Pancreas (tissue), 10 donors: ENCODE results near the gene TEX13B. TPM values are rescaled to one million over a fixed set of nuclear protein-coding genes. Genes with fewer than 3 reads are reported as not detected.

ENCODE experiments used
- ATAC-seq, 4 donors: fragments of 200-7000 bp; cut with Tn5 transposase; one replicate each; pipeline versions ENCODE4 v1.8.0 to v1.9.1; 2020; ENCODE audit warnings: mild to moderate bottlenecking in 4 of 4, moderate library complexity in 4 of 4
- DNase-seq, 6 donors: peaks; one replicate each; pipeline ENCODE4 v3.0.0-alpha.2; 2020
- FAIRE-seq: peaks from 2 replicates; lab custom pipeline; 2012; peaks lifted over from hg19 to GRCh38; lab: Jason Lieb, UNC
- H3K27ac ChIP-seq, 4 donors: fragments of 200-600 bp; sonication (generic); 1 replicate in 3 of 4; 2 replicates in 1 of 4; pipeline versions ENCODE4 v1.5.0 to v1.8.0; 2020
- H3K27me3 ChIP-seq, 4 donors: fragments of 200-600 bp; one replicate each; pipeline ENCODE4 v1.8.0; 2021
- H3K36me3 ChIP-seq, 3 donors: fragments of 200-600 bp; sonication (generic) in 1 of 3; one replicate each; pipeline versions ENCODE4 v1.5.0 to v1.8.0; 2020 to 2021
- H3K4me1 ChIP-seq, 3 donors: fragments of 200-600 bp; one replicate each; pipeline ENCODE4 v1.8.0; 2021
- H3K4me3 ChIP-seq, 4 donors: fragments of 200-600 bp; sonication (generic) in 2 of 4; one replicate each; pipeline versions ENCODE4 v1.5.0 to v1.8.0; 2020 to 2021
- H3K9me3 ChIP-seq, 4 donors: fragments of 200-600 bp; one replicate each; pipeline ENCODE4 v1.8.0; 2021
- WGBS, 2 donors: extraction: QIAGEN DNeasy Blood & Tissue Kit; methylation state at CpG; one replicate each; pipeline ENCODE4 v1.1.7; 2013; 5-methylcytosine and 5-hydroxymethylcytosine counted together
- intact Hi-C, 3 donors: fragments of 100-400 bp; cut with DNase I; formaldehyde crosslinking; loops; one replicate each; pipeline versions ENCODE4 v1.11.1 to v1.14.2; 2022
- polyA plus RNA-seq, 2 donors: library from polyadenylated mRNA; stranded (reverse); fragments of 200-250 nt; gene quantifications; one replicate each; pipeline ENCODE4 v1.2.3, GENCODE V29; 2013
- total RNA-seq, 6 donors: library from RNA; stranded (reverse); fragmentation: NEBNext Ultra II Directional in 4 of 6; extraction: Animal tissue kit (Norgen Biotek cat#: 25700) in 4 of 6; gene quantifications; one replicate each; pipeline versions ENCODE4 v1.2.1 to v1.2.4, GENCODE V29; 2021 to 2023
- TF ChIP-seq, protein P1 (sequence below), 4 donors: fragments of 200-600 bp; sonication (generic) in 3 of 4; IDR thresholded peaks; one replicate each; pipeline versions ENCODE4 v1.5.0 to v1.8.0; 2021; ENCODE audit warnings: antibody characterized with exemption in 4 of 4
- donor health status: healthy with polysubstance abuse.
- donor health status: DM: no; HTN: no; CAD: no; lungs with moderate emphysema.
- donor health status: DM: no; HTN: no; CAD: no.
- donor health status: control.
- donor health status: control.
- donor health status: Bipolar disorder and iron deficiency.
- donor health status: DM: yes; HTN: yes; CAD: no.
- donor health status: DM: no; HTN: no; CAD: no.
- donor health status: DM: no; HTN: no; CAD: no.
- donor health status: DM: yes; HTN: yes; CAD: no.

Gene TEX13B
- total and polyA plus RNA-seq, 8 donors, result not detected

GRCh38 chrX:108018656-108019381 is 36.6 kb upstream of the TEX13B start:
- DNase-seq (no peak), FAIRE-seq (no peak), ATAC-seq (no peak)
- Histone ChIP-seq H3K27ac (no peak overlapping the region), H3K27me3 (peaks cover 0 to 9% (median 0%) of the 10 kb centered on the region in 4 donors), H3K36me3 (no peaks in the 10 kb centered on the region), H3K4me1 (no peaks in the 10 kb centered on the region), H3K9me3 (no peaks in the 10 kb centered on the region), H3K4me3 (no peak overlapping the region)
- TF ChIP-seq, protein P1, sequence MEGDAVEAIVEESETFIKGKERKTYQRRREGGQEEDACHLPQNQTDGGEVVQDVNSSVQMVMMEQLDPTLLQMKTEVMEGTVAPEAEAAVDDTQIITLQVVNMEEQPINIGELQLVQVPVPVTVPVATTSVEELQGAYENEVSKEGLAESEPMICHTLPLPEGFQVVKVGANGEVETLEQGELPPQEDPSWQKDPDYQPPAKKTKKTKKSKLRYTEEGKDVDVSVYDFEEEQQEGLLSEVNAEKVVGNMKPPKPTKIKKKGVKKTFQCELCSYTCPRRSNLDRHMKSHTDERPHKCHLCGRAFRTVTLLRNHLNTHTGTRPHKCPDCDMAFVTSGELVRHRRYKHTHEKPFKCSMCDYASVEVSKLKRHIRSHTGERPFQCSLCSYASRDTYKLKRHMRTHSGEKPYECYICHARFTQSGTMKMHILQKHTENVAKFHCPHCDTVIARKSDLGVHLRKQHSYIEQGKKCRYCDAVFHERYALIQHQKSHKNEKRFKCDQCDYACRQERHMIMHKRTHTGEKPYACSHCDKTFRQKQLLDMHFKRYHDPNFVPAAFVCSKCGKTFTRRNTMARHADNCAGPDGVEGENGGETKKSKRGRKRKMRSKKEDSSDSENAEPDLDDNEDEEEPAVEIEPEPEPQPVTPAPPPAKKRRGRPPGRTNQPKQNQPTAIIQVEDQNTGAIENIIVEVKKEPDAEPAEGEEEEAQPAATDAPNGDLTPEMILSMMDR (IDR thresholded peaks at IDR 0.05), result no peak
- intact Hi-C loops, result loop anchor here in 1 of 3 donors (2.0 kb wide), 1 partner anchor 54 kb away; no protein-coding TSS in a partner anchor
- WGBS, 2 donors, result 68 to 77% methylated on average over 4 of the region's 4 CpGs

- intact Hi-C loops, result no loop called here
- Histone ChIP-seq H3K36me3 (no peaks in the 10 kb centered on the region), H3K9me3 (no peaks in the 10 kb centered on the region), H3K27ac (no peak overlapping the region), H3K4me1 (no peaks in the 10 kb centered on the region), H3K4me3 (no peak overlapping the region), H3K27me3 (peaks cover 0 to 25% (median 0%) of the 10 kb centered on the region in 4 donors)
- FAIRE-seq, result no peak
- DNase-seq, result no peak
- ATAC-seq, result peak; percentile 55 to 73 (median 63)
- TF ChIP-seq, protein P1 (IDR thresholded peaks at IDR 0.05), result peak in 3 of 4 donors; percentile 28 to 32 (median 28)
- 16 to 27% methylated on average over 11 of the region's 11 CpGs for WGBS, 2 donors
Measured at GRCh38 chrX:108001218-108001814, 19.1 kb upstream of the TEX13B start.

- TF ChIP-seq, protein P1 (IDR thresholded peaks at IDR 0.05), result no peak
- H3K4me3 ChIP-seq, result no peak overlapping the region
- FAIRE-seq, result no peak
- no peaks in the 10 kb centered on the region for H3K4me1 ChIP-seq
- H3K27me3 ChIP-seq, result peaks cover 0 to 23% (median 0%) of the 10 kb centered on the region in 4 donors
- no peaks in the 10 kb centered on the region for H3K9me3 ChIP-seq
- no peaks in the 10 kb centered on the region for H3K36me3 ChIP-seq
- 59 to 60% methylated on average over 2 of the region's 2 CpGs for WGBS, 2 donors
- DNase-seq, result no peak
- intact Hi-C loops, result no loop called here
- no peak overlapping the region for H3K27ac ChIP-seq
- no peak for ATAC-seq
Measured at GRCh38 chrX:108000751-108001150, 18.6 kb upstream of the TEX13B start.

DNA sequence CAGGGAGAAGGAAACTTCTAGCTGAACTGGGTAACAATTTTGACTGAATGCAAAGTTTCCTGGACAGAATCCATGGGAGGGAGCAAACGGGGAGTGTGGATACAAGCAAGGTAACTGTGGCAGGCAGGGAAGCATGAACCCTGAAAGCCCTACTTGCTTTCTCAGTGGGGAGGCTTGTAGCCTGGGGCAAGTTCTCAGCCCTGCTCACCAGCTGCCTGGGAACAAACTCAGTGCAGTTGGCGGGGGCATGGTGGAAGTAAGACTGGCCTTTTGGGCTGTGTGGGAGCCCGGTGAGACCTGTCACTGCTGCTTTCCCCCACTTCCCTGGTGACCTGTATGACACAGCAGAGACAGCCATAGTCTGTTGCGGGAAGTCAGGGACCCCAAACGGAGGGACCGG is 14.0 kb upstream of the TEX13B start:
- no peak for ATAC-seq
- FAIRE-seq, result no peak
- Histone ChIP-seq H3K9me3 (no peaks in the 10 kb centered on the region), H3K4me1 (no peaks in the 10 kb centered on the region), H3K27ac (no peak overlapping the region), H3K36me3 (no peaks in the 10 kb centered on the region), H3K27me3 (no peaks in the 10 kb centered on the region), H3K4me3 (no peak overlapping the region)
- TF ChIP-seq, protein P1 (IDR thresholded peaks at IDR 0.05), result no peak
- WGBS, 2 donors, result 68 to 77% methylated on average over 6 of the region's 6 CpGs
- intact Hi-C loops, result no loop called here
- DNase-seq, result no peak

DNA sequence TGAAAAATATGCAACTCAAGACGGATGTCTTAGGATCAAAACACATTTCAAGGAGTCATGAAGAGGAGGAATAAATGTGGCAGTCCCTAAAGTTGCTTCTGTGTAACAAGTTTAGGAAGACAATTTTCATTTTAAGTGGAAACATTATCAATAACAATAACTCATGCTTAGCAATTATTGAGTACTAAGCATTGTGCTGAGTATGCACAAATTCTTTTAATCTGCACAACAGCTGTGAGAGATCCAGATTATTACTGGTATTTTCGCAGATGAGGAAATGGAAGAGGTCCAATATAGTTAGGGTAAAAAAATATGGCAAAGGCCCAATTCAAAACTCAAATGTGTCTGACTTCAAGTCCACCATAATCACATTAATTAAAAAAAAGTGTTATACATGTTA is 2.9 kb upstream of the TEX13B start:
- no peak for DNase-seq
- 35 to 44% methylated on average over 2 of the region's 2 CpGs for WGBS, 2 donors
- no peaks in the 10 kb centered on the region for H3K4me1 ChIP-seq
- TF ChIP-seq, protein P1 (IDR thresholded peaks at IDR 0.05), result no peak
- no peaks in the 10 kb centered on the region for H3K9me3 ChIP-seq
- intact Hi-C loops, result no loop called here
- no peak overlapping the region for H3K27ac ChIP-seq
- no peak for ATAC-seq
- no peaks in the 10 kb centered on the region for H3K27me3 ChIP-seq
- FAIRE-seq, result no peak
- no peak overlapping the region for H3K4me3 ChIP-seq
- no peaks in the 10 kb centered on the region for H3K36me3 ChIP-seq
